HEK293T (cell line): Measurements from ENCODE around the gene GOLGA7B.

Experiments
- CTCF ChIA-PET: fragments of 350-600 bp; formaldehyde crosslinking; extraction: SDS; loops from one replicate; lab custom pipeline; 2021; ENCODE audit warnings: antibody characterized with exemption, inconsistent platforms; lab: Yijun Ruan, JAX
- POLR2A ChIA-PET: fragments of 350-600 bp; formaldehyde crosslinking; extraction: SDS; loops from one replicate; lab custom pipeline; 2020; ENCODE audit warnings: antibody characterized with exemption, inconsistent platforms; lab: Yijun Ruan, JAX
- DNase-seq: peaks from one replicate; pipeline ENCODE4 v3.0.0; 2012; ENCODE audit warnings: mixed read lengths; ENCODE audit errors: extremely low spot score
- ARNT ChIP-seq: fragments of 450-650 bp; IDR thresholded peaks from 2 replicates; pipeline ENCODE4 v1.6.1; 2017; ENCODE audit warnings: mild to moderate bottlenecking
- BHLHE40 ChIP-seq: fragments of 450-650 bp; IDR thresholded peaks from 2 replicates; pipeline ENCODE4 v1.6.1; 2016; ENCODE audit warnings: mild to moderate bottlenecking, moderate library complexity, borderline replicate concordance
- CTBP1 ChIP-seq: fragments of 450-650 bp; IDR thresholded peaks from 2 replicates; pipeline ENCODE4 v1.6.1; 2016; ENCODE audit warnings: borderline replicate concordance
- ELF4 ChIP-seq: fragments of 450-650 bp; IDR thresholded peaks from 2 replicates; pipeline ENCODE4 v1.6.1; 2017; ENCODE audit warnings: antibody characterized with exemption
- FOXA1 ChIP-seq: fragments of 450-650 bp; IDR thresholded peaks from 2 replicates; pipeline ENCODE4 v1.6.1; 2016; ENCODE audit warnings: mild to moderate bottlenecking
- FOXK2 ChIP-seq: fragments of 450-650 bp; IDR thresholded peaks from 2 replicates; pipeline ENCODE4 v1.6.1; 2016; ENCODE audit warnings: mild to moderate bottlenecking
- FOXM1 ChIP-seq: fragments of 450-650 bp; IDR thresholded peaks from 2 replicates; pipeline ENCODE4 v1.6.1; 2017; ENCODE audit warnings: mild to moderate bottlenecking, borderline replicate concordance
- HDGF ChIP-seq: fragments of 450-650 bp; IDR thresholded peaks from 2 replicates; pipeline ENCODE4 v1.6.1; 2017; ENCODE audit warnings: antibody characterized with exemption, borderline replicate concordance
- L3MBTL2 ChIP-seq: fragments of 450-650 bp; conservative IDR thresholded peaks from 2 replicates; pipeline ENCODE4 v1.6.1; 2016; ENCODE audit warnings: mild to moderate bottlenecking
- LEF1 ChIP-seq: fragments of 450-650 bp; IDR thresholded peaks from 2 replicates; pipeline ENCODE4 v1.6.1; 2017; ENCODE audit warnings: mild to moderate bottlenecking, borderline replicate concordance
- NFRKB ChIP-seq: fragments of 450-650 bp; IDR thresholded peaks from 2 replicates; pipeline ENCODE4 v1.6.1; 2016; ENCODE audit warnings: mild to moderate bottlenecking, moderate library complexity
- PKNOX1 ChIP-seq: fragments of 450-650 bp; IDR thresholded peaks from 2 replicates; pipeline ENCODE4 v1.6.1; 2016
- SP1 ChIP-seq: fragments of 450-650 bp; IDR thresholded peaks from 2 replicates; pipeline ENCODE4 v1.6.1; 2017
- SUZ12 ChIP-seq: fragments of 450-650 bp; IDR thresholded peaks from 2 replicates; pipeline ENCODE4 v1.6.1; 2016; ENCODE audit warnings: mild to moderate bottlenecking
- TARDBP ChIP-seq: fragments of 450-650 bp; IDR thresholded peaks from 2 replicates; pipeline ENCODE4 v1.6.1; 2016
- ZNF384 ChIP-seq: fragments of 450-650 bp; IDR thresholded peaks from 2 replicates; pipeline ENCODE4 v1.6.1; 2016

GOLGA7B gene

GRCh38 chr10:97825020-97825760, 24.5 kb upstream of the GOLGA7B start:
- TF ChIP-seq TARDBP (no peak), FOXA1 (no peak), CTBP1 (no peak), SP1 (no peak), ELF4 (no peak), HDGF (no peak), FOXM1 (no peak), BHLHE40 (no peak), LEF1 (no peak)
- DNase-seq, result no peak
- ChIA-PET CTCF (interaction anchor here (1.0 kb wide), 1 partner anchor 22 kb away, joined by 4 read pairs; no protein-coding TSS in a partner anchor), POLR2A (no interaction called here)

GRCh38 chr10:97826892-97827291, 22.8 kb upstream of the GOLGA7B start:
- no peak for DNase-seq
- CTCF ChIA-PET, result no interaction called here
- POLR2A ChIA-PET, result no interaction called here
- TF ChIP-seq FOXA1 (no peak), TARDBP (no peak), BHLHE40 (no peak), ARNT (no peak), PKNOX1 (no peak), ELF4 (no peak), FOXM1 (no peak), FOXK2 (no peak), NFRKB (no peak)

- ChIA-PET CTCF (interaction anchor here (0.6 kb wide), 1 partner anchor 70 kb away, joined by 3 read pairs; no protein-coding TSS in a partner anchor), POLR2A (no interaction called here)
- no peak for DNase-seq
- TF ChIP-seq FOXM1, result no peak
- TF ChIP-seq BHLHE40, result no peak
- TF ChIP-seq TARDBP, result no peak
- TF ChIP-seq NFRKB, result no peak
- TF ChIP-seq ELF4, result no peak
- TF ChIP-seq FOXA1, result no peak
- TF ChIP-seq HDGF, result no peak
- no peak for TF ChIP-seq FOXK2
- TF ChIP-seq LEF1, result no peak
- TF ChIP-seq SUZ12, result no peak
Measured at GRCh38 chr10:97827702-97828291, 21.8 kb upstream of the GOLGA7B start.

GRCh38 chr10:97828721-97829120, 20.9 kb upstream of the GOLGA7B start:
- ChIA-PET POLR2A (no interaction called here), CTCF (no interaction called here)
- no peak for DNase-seq
- TF ChIP-seq LEF1, result no peak
- no peak for TF ChIP-seq SUZ12
- no peak for TF ChIP-seq L3MBTL2

DNA sequence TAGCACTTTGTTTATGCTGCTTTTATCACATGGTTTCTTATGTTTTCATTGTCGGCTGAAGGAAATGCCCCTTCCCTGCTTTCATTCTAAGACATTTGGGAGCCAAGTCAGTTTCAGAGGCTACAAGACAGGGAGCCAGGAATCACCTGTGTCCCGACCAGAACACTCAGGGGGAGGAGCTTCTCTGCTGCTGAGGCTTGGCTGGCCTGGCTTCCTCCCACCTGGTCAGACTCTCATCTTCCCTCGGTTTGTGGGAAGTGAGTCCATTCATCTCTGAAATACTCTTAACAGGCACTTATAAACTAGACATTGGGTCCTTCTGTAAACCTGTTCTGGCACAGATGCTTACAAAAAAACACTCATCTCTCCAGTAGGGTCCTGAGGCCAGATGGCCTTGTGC, 19.6 kb upstream of the GOLGA7B start:
- CTCF ChIA-PET, result no interaction called here
- POLR2A ChIA-PET, result no interaction called here
- no peak for DNase-seq
- no peak for TF ChIP-seq PKNOX1
- no peak for TF ChIP-seq L3MBTL2
- no peak for TF ChIP-seq ZNF384
- TF ChIP-seq HDGF, result no peak
- no peak for TF ChIP-seq CTBP1
- no peak for TF ChIP-seq TARDBP
- no peak for TF ChIP-seq SP1
- TF ChIP-seq ARNT, result no peak
- TF ChIP-seq BHLHE40, result no peak
- no peak for TF ChIP-seq NFRKB

GRCh38 chr10:97831259-97831658, 18.4 kb upstream of the GOLGA7B start:
- TF ChIP-seq SUZ12, result no peak

GRCh38 chr10:97836446-97836845, 13.2 kb upstream of the GOLGA7B start:
- TF ChIP-seq FOXK2 (no peak), L3MBTL2 (no peak), HDGF (no peak), BHLHE40 (no peak), LEF1 (no peak), SP1 (no peak)
- DNase-seq, result no peak
- ChIA-PET CTCF (no interaction called here), POLR2A (no interaction called here)

More at GRCh38 chr10:97831259-97831658, 18.4 kb upstream of the GOLGA7B start:
- ChIA-PET POLR2A (no interaction called here), CTCF (no interaction called here)
- no peak for DNase-seq
